Left ventricle myocardium inferior (tissue), 1 donor: Measurements from ENCODE around the gene FYB2. TPM values are rescaled to one million over a fixed set of nuclear protein-coding genes. Genes with fewer than 3 reads are reported as not detected.

Experiments
- DNase-seq: peaks from one replicate; pipeline ENCODE4 v3.0.0-alpha.2; 2020
- H3K27ac ChIP-seq: fragments of 200-600 bp; replicated peaks from 2 replicates; pipeline ENCODE4 v1.8.0; 2021
- H3K27me3 ChIP-seq: fragments of 200-600 bp; 2 replicates; pipeline ENCODE4 v1.8.0; 2021; ENCODE audit warnings: low read depth
- H3K36me3 ChIP-seq: fragments of 200-600 bp; 2 replicates; pipeline ENCODE4 v1.8.0; 2021
- H3K4me1 ChIP-seq: fragments of 200-600 bp; 2 replicates; pipeline ENCODE4 v1.8.0; 2021
- H3K4me3 ChIP-seq: fragments of 200-600 bp; 2 replicates; pipeline ENCODE4 v1.8.0; 2021; ENCODE audit warnings: mild to moderate bottlenecking, moderate library complexity
- H3K9me3 ChIP-seq: fragments of 200-600 bp; replicated peaks from 2 replicates; pipeline ENCODE4 v1.8.0; 2021
- intact Hi-C: fragments of 100-400 bp; cut with micrococcal nuclease; formaldehyde crosslinking; loops from one replicate; pipeline ENCODE4 v1.11.0; 2022
- total RNA-seq: library from RNA; stranded (reverse); fragmentation: NEBNext Ultra II Directional; extraction: Animal tissue kit (Norgen Biotek cat#: 25700); gene quantifications from one replicate; pipeline ENCODE4 v1.2.1, GENCODE V29; 2021
- TF ChIP-seq, protein P1 (sequence below): fragments of 200-600 bp; IDR thresholded peaks from 2 replicates; pipeline ENCODE4 v1.8.0; 2021; ENCODE audit warnings: antibody characterized with exemption, mild to moderate bottlenecking, borderline replicate concordance
- donor health status: DM: no; HTN: yes; CAD: no; lungs with severe emphysema.

FYB2 gene
- total RNA-seq, 1 donor from 2014 or later: 5.7 TPM

- no peak for DNase-seq
- H3K4me3 ChIP-seq: no peak overlapping the region
- no peak overlapping the region for H3K27ac ChIP-seq
- H3K9me3 ChIP-seq: no peaks in the 10 kb centered on the region
- intact Hi-C loops: no loop called here
- peaks cover 14% of the 10 kb centered on the region for H3K27me3 ChIP-seq
- H3K4me1 ChIP-seq: no peaks in the 10 kb centered on the region
- no peaks in the 10 kb centered on the region for H3K36me3 ChIP-seq
- TF ChIP-seq, protein P1, sequence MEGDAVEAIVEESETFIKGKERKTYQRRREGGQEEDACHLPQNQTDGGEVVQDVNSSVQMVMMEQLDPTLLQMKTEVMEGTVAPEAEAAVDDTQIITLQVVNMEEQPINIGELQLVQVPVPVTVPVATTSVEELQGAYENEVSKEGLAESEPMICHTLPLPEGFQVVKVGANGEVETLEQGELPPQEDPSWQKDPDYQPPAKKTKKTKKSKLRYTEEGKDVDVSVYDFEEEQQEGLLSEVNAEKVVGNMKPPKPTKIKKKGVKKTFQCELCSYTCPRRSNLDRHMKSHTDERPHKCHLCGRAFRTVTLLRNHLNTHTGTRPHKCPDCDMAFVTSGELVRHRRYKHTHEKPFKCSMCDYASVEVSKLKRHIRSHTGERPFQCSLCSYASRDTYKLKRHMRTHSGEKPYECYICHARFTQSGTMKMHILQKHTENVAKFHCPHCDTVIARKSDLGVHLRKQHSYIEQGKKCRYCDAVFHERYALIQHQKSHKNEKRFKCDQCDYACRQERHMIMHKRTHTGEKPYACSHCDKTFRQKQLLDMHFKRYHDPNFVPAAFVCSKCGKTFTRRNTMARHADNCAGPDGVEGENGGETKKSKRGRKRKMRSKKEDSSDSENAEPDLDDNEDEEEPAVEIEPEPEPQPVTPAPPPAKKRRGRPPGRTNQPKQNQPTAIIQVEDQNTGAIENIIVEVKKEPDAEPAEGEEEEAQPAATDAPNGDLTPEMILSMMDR: no peak
Observed at GRCh38 chr1:56863265-56863992, 44.2 kb upstream of the FYB2 start.

GRCh38 chr1:56859287-56859686 is 40.1 kb upstream of the FYB2 start:
- Histone ChIP-seq H3K27ac (no peak overlapping the region), H3K27me3 (no peaks in the 10 kb centered on the region), H3K4me1 (no peaks in the 10 kb centered on the region), H3K4me3 (no peak overlapping the region), H3K9me3 (no peaks in the 10 kb centered on the region), H3K36me3 (no peaks in the 10 kb centered on the region)
- no peak for DNase-seq
- intact Hi-C loops: no loop called here
- TF ChIP-seq, protein P1: no peak

GRCh38 chr1:56856186-56856585 is 37.0 kb upstream of the FYB2 start:
- no peaks in the 10 kb centered on the region for H3K9me3 ChIP-seq
- H3K4me1 ChIP-seq: no peaks in the 10 kb centered on the region
- H3K27me3 ChIP-seq: no peaks in the 10 kb centered on the region
- H3K27ac ChIP-seq: no peak overlapping the region
- TF ChIP-seq, protein P1: no peak
- intact Hi-C loops: no loop called here
- H3K4me3 ChIP-seq: no peak overlapping the region
- DNase-seq: no peak
- H3K36me3 ChIP-seq: no peaks in the 10 kb centered on the region

- intact Hi-C loops: no loop called here
- Histone ChIP-seq H3K4me1 (no peaks in the 10 kb centered on the region), H3K36me3 (no peaks in the 10 kb centered on the region), H3K4me3 (no peak overlapping the region), H3K27ac (no peak overlapping the region), H3K9me3 (no peaks in the 10 kb centered on the region), H3K27me3 (no peaks in the 10 kb centered on the region)
- no peak for DNase-seq
- TF ChIP-seq, protein P1: no peak
Observed at GRCh38 chr1:56855190-56855589, 36.0 kb upstream of the FYB2 start.

GRCh38 chr1:56854521-56855099 is 35.4 kb upstream of the FYB2 start, which contains the start of gene C8A:
Gene C8A, plus strand, starts transcription at chr1:56854797. Its CDS starts 105 bp downstream, at chr1:56854902.
- TF ChIP-seq, protein P1: no peak
- no peaks in the 10 kb centered on the region for H3K27me3 ChIP-seq
- H3K36me3 ChIP-seq: no peaks in the 10 kb centered on the region
- intact Hi-C loops: no loop called here
- no peak within 1 kb of the TSS for H3K27ac ChIP-seq
- DNase-seq: no peak
- H3K4me3 ChIP-seq: no peak within 1 kb of the TSS
- H3K4me1 ChIP-seq: no peaks in the 10 kb centered on the region
- H3K9me3 ChIP-seq: no peaks in the 10 kb centered on the region
